GM12878 (cell line): ENCODE data around the gene METTL8.
"Not testable (repeated sequence)": the region's sequence is repeated elsewhere in the genome, so short reads cannot be mapped to it uniquely, and the experiment has no call there.

Experiments
- CTCF ChIP-seq, 3 experiments: IDR thresholded peaks in 2 of 3; conservative IDR thresholded peaks in 1 of 3; 2 replicates each; pipeline ENCODE4 v1.5.1; 2011; ENCODE audit warnings: low read depth in 3 of 3, low read length in 3 of 3, mild to moderate bottlenecking in 3 of 3, control low read depth in 2 of 3, moderate library complexity in 2 of 3, inconsistent platforms in 1 of 3, mixed read lengths in 1 of 3; ENCODE audit not compliant: control insufficient read depth in 2 of 3, insufficient read depth in 1 of 3; ENCODE audit errors: extremely low read depth in 1 of 3
- POLR2A ChIP-seq: IDR thresholded peaks from 2 replicates; pipeline ENCODE4 v1.6.1; 2011; ENCODE audit warnings: low read depth, mild to moderate bottlenecking, low read length
- POLR2AphosphoS5 ChIP-seq: IDR thresholded peaks from 2 replicates; pipeline ENCODE4 v1.6.1; 2011; ENCODE audit warnings: mild to moderate bottlenecking, low read length, inconsistent platforms
- REST ChIP-seq: IDR thresholded peaks from 2 replicates; pipeline ENCODE4 v1.6.1; 2012; ENCODE audit warnings: mild to moderate bottlenecking, low read depth, low read length

GRCh38 chr2:171382175-171382574 lies 51.6 kb downstream of the METTL8 start:
- TF ChIP-seq CTCF (IDR thresholded peaks at IDR 0.05 in 2 of 3, conservative IDR thresholded peaks at IDR 0.05 in 1 of 3; ENCODE audit: control insufficient read depth in 2 of 3, extremely low read depth in 1 of 3, insufficient read depth in 1 of 3, low read depth in 3 of 3, low read length in 3 of 3); REST; POLR2AphosphoS5; POLR2A: not testable (repeated sequence)
